Gastrocnemius medialis (tissue), 4 donors: Measurements from ENCODE around the gene FCRL4. TPM values are rescaled to one million over a fixed set of nuclear protein-coding genes. Genes with fewer than 3 reads are reported as not detected.

ENCODE experiments used
- ATAC-seq, 2 donors: fragments of 150-250 bp; one replicate each; pipeline ENCODE4 v1.9.1; 2016
- DNase-seq, 2 donors: peaks; one replicate each; pipeline ENCODE4 v3.0.0-alpha.2; 2019
- H3K27ac ChIP-seq, 4 donors: fragments of 200-600 bp; sonication (generic); 1 replicate in 1 of 4; 2 replicates in 3 of 4; pipeline ENCODE4 v1.5.1; 2016 to 2018; ENCODE audit warnings: mild to moderate bottlenecking in 2 of 4, moderate library complexity in 1 of 4
- H3K27me3 ChIP-seq, 3 donors: fragments of 200-600 bp; sonication (generic) in 2 of 3; 1 replicate in 1 of 3; 2 replicates in 2 of 3; pipeline versions ENCODE4 v1.5.1 to v1.6.0; 2016 to 2019; ENCODE audit warnings: mild to moderate bottlenecking in 1 of 3, moderate library complexity in 1 of 3
- H3K36me3 ChIP-seq, 2 donors: fragments of 200-600 bp; sonication (generic) in 1 of 2; one replicate each; pipeline ENCODE4 v1.5.1; 2017 to 2018
- H3K4me1 ChIP-seq, 2 donors: fragments of 200-600 bp; sonication (generic) in 1 of 2; one replicate each; pipeline ENCODE4 v1.5.1; 2016 to 2017; ENCODE audit warnings: mild to moderate bottlenecking in 2 of 2
- H3K4me3 ChIP-seq, 4 donors: fragments of 200-600 bp; sonication (generic) in 3 of 4; 1 replicate in 1 of 4; 2 replicates in 3 of 4; pipeline ENCODE4 v1.5.1; 2016 to 2019; ENCODE audit warnings: mild to moderate bottlenecking in 2 of 4
- H3K9me3 ChIP-seq, 3 donors: fragments of 200-600 bp; sonication (generic) in 2 of 3; 1 replicate in 1 of 3; 2 replicates in 2 of 3; pipeline ENCODE4 v1.5.1; 2016 to 2019
- CTCF ChIP-seq, 5 experiments: fragments of 450-650 bp in 3 of 5; fragments of 200-600 bp in 2 of 5; sonication (generic) in 2 of 5; IDR thresholded peaks in 4 of 5; conservative IDR thresholded peaks in 1 of 5; 1 replicate in 4 of 5; 2 replicates in 1 of 5; pipeline ENCODE4 v1.5.1; 2016 to 2019; ENCODE audit warnings: antibody characterized with exemption in 5 of 5, mild to moderate bottlenecking in 3 of 5, moderate library complexity in 3 of 5
- POLR2A ChIP-seq, 2 donors: fragments of 450-650 bp; IDR thresholded peaks; one replicate each; pipeline ENCODE4 v1.6.1; 2017; ENCODE audit warnings: antibody characterized with exemption in 2 of 2, mild to moderate bottlenecking in 2 of 2, moderate library complexity in 2 of 2
- in situ Hi-C, 4 donors: fragments of 200-750 bp; cut with MboI; loops; one replicate each; pipeline versions ENCODE4 v1.15.0 to v1.8.0; 2017; ENCODE audit warnings: low sequenced_read_pairs in 4 of 4
- intact Hi-C: fragments of 100-400 bp; cut with DNase I; formaldehyde crosslinking; loops from one replicate; pipeline ENCODE4 v1.15.1; 2023; ENCODE audit warnings: low total_unique reads
- total RNA-seq, 4 donors: library from RNA; depleted of rRNA; stranded (reverse); fragments of >200 nt; gene quantifications; one replicate each; pipeline versions ENCODE4 v1.1.0 to v1.2.3, GENCODE V29; 2016

Gene FCRL4
- total RNA-seq, 4 donors from 2014 or later, result not detected

GRCh38 chr1:157600236-157600635, 2.4 kb upstream of the FCRL4 start:
- Histone ChIP-seq H3K27me3 (no peaks in the 10 kb centered on the region), H3K4me1 (no peaks in the 10 kb centered on the region), H3K27ac (no peak overlapping the region), H3K9me3 (no peaks in the 10 kb centered on the region), H3K4me3 (no peak overlapping the region), H3K36me3 (no peaks in the 10 kb centered on the region)
- in situ Hi-C loops, result no loop called here
- DNase-seq, result no peak
- intact Hi-C loops, result no loop called here
- TF ChIP-seq POLR2A (IDR thresholded peaks at IDR 0.05) (no peak), CTCF (IDR thresholded peaks at IDR 0.05 in 4 of 5, conservative IDR thresholded peaks at IDR 0.05 in 1 of 5) (no peak)
- ATAC-seq, result no peak

GRCh38 chr1:157596384-157596783, 1.5 kb downstream of the FCRL4 start:
- intact Hi-C loops, result no loop called here
- no peaks in the 10 kb centered on the region for H3K4me1 ChIP-seq
- no peak for ATAC-seq

DNA sequence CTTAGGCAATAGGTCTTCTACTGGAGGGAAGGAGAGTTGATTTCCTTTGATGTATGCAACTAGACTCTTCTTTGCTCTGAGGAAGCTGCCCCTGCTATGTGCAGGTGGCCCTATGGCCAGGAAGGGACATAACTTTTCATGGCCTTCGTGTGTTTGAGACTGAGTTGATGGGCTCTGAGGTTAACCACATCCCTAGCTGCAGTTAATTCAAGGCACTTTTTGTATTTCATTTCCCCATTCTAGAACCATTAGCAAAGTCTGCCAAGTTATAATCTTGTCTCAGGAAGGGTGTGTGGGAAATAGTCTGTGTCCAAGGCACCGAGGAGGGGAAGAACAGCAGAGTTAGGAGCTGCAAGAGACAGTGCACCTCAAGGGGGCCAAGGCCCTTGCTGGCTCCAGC, 2.5 kb downstream of the FCRL4 start:
- H3K27me3 ChIP-seq, result no peaks in the 10 kb centered on the region
- H3K36me3 ChIP-seq, result no peaks in the 10 kb centered on the region
- TF ChIP-seq CTCF (IDR thresholded peaks at IDR 0.05 in 4 of 5, conservative IDR thresholded peaks at IDR 0.05 in 1 of 5), result no peak
- TF ChIP-seq POLR2A (IDR thresholded peaks at IDR 0.05), result no peak
- no peak overlapping the region for H3K27ac ChIP-seq
- no peaks in the 10 kb centered on the region for H3K9me3 ChIP-seq
- in situ Hi-C loops (loop anchor here in 1 of 4 donors (25.0 kb wide), 1 partner anchor 517 kb away; no protein-coding TSS in a partner anchor), intact Hi-C loops (no loop called here)
- no peak for ATAC-seq
- H3K4me3 ChIP-seq, result no peak overlapping the region
- no peak for DNase-seq
- no peaks in the 10 kb centered on the region for H3K4me1 ChIP-seq

More at GRCh38 chr1:157596384-157596783, 1.5 kb downstream of the FCRL4 start:
- in situ Hi-C loops, result loop anchor here in 1 of 4 donors (25.0 kb wide), 1 partner anchor 516 kb away; no protein-coding TSS in a partner anchor
- Histone ChIP-seq H3K36me3 (no peaks in the 10 kb centered on the region), H3K27me3 (no peaks in the 10 kb centered on the region), H3K4me3 (no peak overlapping the region), H3K9me3 (no peaks in the 10 kb centered on the region), H3K27ac (no peak overlapping the region)
- no peak for DNase-seq
- TF ChIP-seq POLR2A (IDR thresholded peaks at IDR 0.05), result no peak
- TF ChIP-seq CTCF (IDR thresholded peaks at IDR 0.05 in 4 of 5, conservative IDR thresholded peaks at IDR 0.05 in 1 of 5), result no peak

DNA sequence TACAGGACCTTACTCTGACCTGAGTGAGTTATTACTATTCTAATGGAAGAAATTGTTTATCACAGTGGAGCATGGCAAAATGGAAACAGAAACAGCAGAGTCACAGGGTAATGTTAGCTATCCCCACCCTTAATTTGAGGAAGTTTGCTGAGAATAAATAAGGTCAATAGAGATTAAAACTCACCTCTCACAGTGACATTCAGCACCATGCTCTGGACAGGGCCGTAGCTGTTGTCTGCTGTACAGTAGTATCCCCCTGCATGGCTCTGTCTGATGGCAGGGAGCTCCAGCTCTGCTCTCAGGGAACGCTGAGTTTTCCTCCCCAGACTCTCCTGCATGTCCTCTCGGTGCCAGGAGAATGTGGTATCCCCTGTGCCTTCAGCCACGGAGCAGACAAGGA, 11.9 kb downstream of the FCRL4 start:
- no peak for DNase-seq
- H3K9me3 ChIP-seq, result no peaks in the 10 kb centered on the region
- intact Hi-C loops, result no loop called here
- no peak for ATAC-seq
- H3K4me3 ChIP-seq, result no peak overlapping the region
- no peaks in the 10 kb centered on the region for H3K4me1 ChIP-seq
- no peak overlapping the region for H3K27ac ChIP-seq
- in situ Hi-C loops, result loop anchor here in 1 of 4 donors (25.0 kb wide), 1 partner anchor 526 kb away; no protein-coding TSS in a partner anchor
- H3K27me3 ChIP-seq, result no peaks in the 10 kb centered on the region
- no peak for TF ChIP-seq CTCF (IDR thresholded peaks at IDR 0.05 in 4 of 5, conservative IDR thresholded peaks at IDR 0.05 in 1 of 5)
- TF ChIP-seq POLR2A (IDR thresholded peaks at IDR 0.05), result no peak
- no peaks in the 10 kb centered on the region for H3K36me3 ChIP-seq

DNA sequence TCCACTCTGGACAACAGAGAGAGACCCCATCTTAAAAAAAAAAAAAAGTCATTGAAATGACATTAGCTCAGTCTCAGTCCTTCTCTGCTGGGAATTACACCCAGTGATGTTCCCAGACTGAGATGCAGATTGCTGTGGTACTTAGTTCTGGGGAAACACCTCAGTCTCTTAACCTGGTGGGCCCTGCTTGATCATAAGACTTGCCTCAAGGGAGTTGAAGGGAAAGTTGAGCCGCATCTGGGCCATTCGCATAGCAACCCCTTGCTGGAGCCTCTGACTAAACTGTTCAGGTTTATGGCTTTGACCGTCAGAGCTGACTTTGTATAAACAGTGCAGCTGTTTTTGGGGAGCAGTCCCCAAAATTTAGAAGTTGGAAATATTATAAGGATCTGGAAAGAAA, 13.4 kb downstream of the FCRL4 start:
- Histone ChIP-seq H3K9me3 (no peaks in the 10 kb centered on the region), H3K4me3 (no peak overlapping the region), H3K27me3 (no peaks in the 10 kb centered on the region), H3K4me1 (no peaks in the 10 kb centered on the region), H3K36me3 (no peaks in the 10 kb centered on the region), H3K27ac (no peak overlapping the region)
- intact Hi-C loops (no loop called here), in situ Hi-C loops (loop anchor here in 1 of 4 donors (25.0 kb wide), 1 partner anchor 528 kb away; no protein-coding TSS in a partner anchor)
- TF ChIP-seq CTCF (IDR thresholded peaks at IDR 0.05 in 4 of 5, conservative IDR thresholded peaks at IDR 0.05 in 1 of 5) (no peak), POLR2A (IDR thresholded peaks at IDR 0.05) (no peak)
- no peak for DNase-seq
- ATAC-seq, result no peak
